Endothelial cell (in vitro differentiated cells): ENCODE measurements around the gene ACOXL. TPM values are rescaled to one million over a fixed set of nuclear protein-coding genes. Genes with fewer than 3 reads are reported as not detected.

Experiments used
- DNase-seq: peaks from one replicate; pipeline ENCODE4 v3.0.0; 2021; ENCODE audit warnings: low spot score
- H3K27ac Mint-ChIP-seq: one replicate; pipeline ENCODE4 v1.8.0; 2021; ENCODE audit warnings: mixed read lengths, inconsistent platforms; ENCODE audit not compliant: unreplicated experiment
- H3K27me3 Mint-ChIP-seq: one replicate; pipeline ENCODE4 v1.8.0; 2021; ENCODE audit warnings: mild to moderate bottlenecking, moderate library complexity, mixed read lengths, inconsistent platforms; ENCODE audit not compliant: unreplicated experiment
- H3K36me3 Mint-ChIP-seq: one replicate; pipeline ENCODE4 v1.8.0; 2021; ENCODE audit warnings: mild to moderate bottlenecking, low read depth, mixed read lengths, inconsistent platforms; ENCODE audit not compliant: unreplicated experiment
- H3K4me1 Mint-ChIP-seq: one replicate; pipeline ENCODE4 v1.8.0; 2021; ENCODE audit warnings: mild to moderate bottlenecking, mixed read lengths, inconsistent platforms; ENCODE audit not compliant: unreplicated experiment
- H3K4me3 Mint-ChIP-seq: one replicate; pipeline ENCODE4 v1.8.0; 2021; ENCODE audit warnings: mild to moderate bottlenecking, mixed read lengths, inconsistent platforms; ENCODE audit not compliant: unreplicated experiment
- H3K9me3 Mint-ChIP-seq: one replicate; pipeline ENCODE4 v1.8.0; 2021; ENCODE audit warnings: mixed read lengths, inconsistent platforms; ENCODE audit not compliant: unreplicated experiment
- CTCF ChIP-seq: fragments of 200-600 bp; sonication (generic); IDR thresholded peaks from one replicate; pipeline ENCODE4 v1.5.0; 2021; ENCODE audit warnings: antibody characterized with exemption; ENCODE audit not compliant: unreplicated experiment
- total RNA-seq: library from RNA; stranded (reverse); fragmentation: NEBNext Ultra II Directional; extraction: Animal tissue kit (Norgen Biotek cat#: 25700); gene quantifications from one replicate; pipeline ENCODE4 v1.2.1, GENCODE V29; 2021; ENCODE audit not compliant: unreplicated experiment

Gene ACOXL
- total RNA-seq, 1 donor from 2014 or later = 0.44 TPM

- Mint-ChIP-seq H3K4me1 (peaks cover 2% of the 10 kb centered on the region), H3K27me3 (no peaks in the 10 kb centered on the region), H3K9me3 (no peaks in the 10 kb centered on the region), H3K4me3 (no peak overlapping the region), H3K27ac (no peak overlapping the region), H3K36me3 (no peaks in the 10 kb centered on the region)
- no peak for TF ChIP-seq CTCF
- DNase-seq = no peak
These were observed 20.5 kb downstream of the ACOXL start for GRCh38 chr2:110752871-110753270.

- Mint-ChIP-seq H3K4me1 (no peaks in the 10 kb centered on the region), H3K9me3 (no peaks in the 10 kb centered on the region), H3K27me3 (no peaks in the 10 kb centered on the region), H3K27ac (no peak overlapping the region), H3K4me3 (no peak overlapping the region), H3K36me3 (peaks cover 4% of the 10 kb centered on the region)
- DNase-seq = no peak
- peak; percentile 89 for TF ChIP-seq CTCF
These were observed 23.2 kb downstream of the ACOXL start for GRCh38 chr2:110755491-110756078.

- Mint-ChIP-seq H3K4me3 (no peak overlapping the region), H3K27me3 (no peaks in the 10 kb centered on the region), H3K27ac (no peak overlapping the region), H3K9me3 (no peaks in the 10 kb centered on the region), H3K36me3 (peaks cover 4% of the 10 kb centered on the region), H3K4me1 (no peaks in the 10 kb centered on the region)
- TF ChIP-seq CTCF = no peak
- DNase-seq = no peak
These were observed 27.0 kb downstream of the ACOXL start for GRCh38 chr2:110759411-110759810.

GRCh38 chr2:110764931-110765330 is 32.6 kb downstream of the ACOXL start:
- Mint-ChIP-seq H3K36me3 (no peaks in the 10 kb centered on the region), H3K27me3 (no peaks in the 10 kb centered on the region), H3K4me1 (no peaks in the 10 kb centered on the region), H3K9me3 (no peaks in the 10 kb centered on the region), H3K27ac (no peak overlapping the region), H3K4me3 (no peak overlapping the region)
- TF ChIP-seq CTCF = no peak
- DNase-seq = no peak

- Mint-ChIP-seq H3K4me3 (no peak overlapping the region), H3K27me3 (peaks cover 3% of the 10 kb centered on the region), H3K27ac (no peak overlapping the region), H3K4me1 (no peaks in the 10 kb centered on the region), H3K36me3 (no peaks in the 10 kb centered on the region), H3K9me3 (no peaks in the 10 kb centered on the region)
- no peak for DNase-seq
- no peak for TF ChIP-seq CTCF
These were observed 33.9 kb downstream of the ACOXL start for GRCh38 chr2:110766291-110766690.
